H1 (cell line): Measurements from ENCODE around the gene MPRIP. TPM values are rescaled to one million over a fixed set of nuclear protein-coding genes. Genes with fewer than 3 reads are reported as not detected.
A peak's percentile ranks its signal among the peaks of the same experiment; 100 is the strongest.

Source experiments
- EGR1 ChIP-seq: IDR thresholded peaks from 2 replicates; pipeline ENCODE4 v1.6.1; 2011; ENCODE audit warnings: low read depth, low read length, borderline replicate concordance
- RAD21 ChIP-seq, 2 experiments: IDR thresholded peaks in 1 of 2; conservative IDR thresholded peaks in 1 of 2; 2 replicates each; pipeline ENCODE4 v1.6.1; 2011; ENCODE audit warnings: low read depth in 2 of 2, low read length in 2 of 2, improper control_type of control experiment in 1 of 2, inconsistent platforms in 1 of 2, mild to moderate bottlenecking in 1 of 2, moderate library complexity in 1 of 2
- polyA plus RNA-seq, 7 experiments: library from polyadenylated mRNA; depleted of rRNA in 3 of 7; stranded (reverse) in 5 of 7; unstranded in 2 of 7; fragments of >200 nt in 5 of 7; fragments of 200-250 nt in 2 of 7; gene quantifications; 1 replicate in 5 of 7; 2 replicates in 1 of 7; 4 replicates in 1 of 7; pipeline versions ENCODE4 v1.2.1 to v1.2.3, GENCODE V29; 2011 to 2013; ENCODE audit warnings: missing spikeins in 2 of 7, mixed read lengths in 2 of 7
- total RNA-seq: library from RNA; stranded (reverse); fragmentation: NEBNext Ultra II Directional; extraction: Animal tissue kit (Norgen Biotek cat#: 25700); gene quantifications from 2 replicates; pipeline ENCODE4 v1.2.1, GENCODE V29; 2021
- TF ChIP-seq, protein P1 (sequence below): fragments of 300-600 bp; sonication (generic); IDR thresholded peaks from 2 replicates; pipeline ENCODE4 v1.7.1; 2012; ENCODE audit warnings: low read length, moderate library complexity, mild to moderate bottlenecking, inconsistent platforms; ENCODE audit not compliant: insufficient replicate concordance
- TF ChIP-seq, protein P2 (sequence below), 3 experiments: IDR thresholded peaks; 1 replicate in 2 of 3; 2 replicates in 1 of 3; pipeline versions ENCODE4 v1.5.1 to v1.6.1; 2011; ENCODE audit warnings: low read length in 3 of 3, mild to moderate bottlenecking in 3 of 3, inconsistent platforms in 2 of 3, low read depth in 1 of 3, moderate library complexity in 1 of 3; ENCODE audit not compliant: insufficient read depth in 1 of 3; ENCODE audit errors: control extremely low read depth in 1 of 3

The MPRIP gene
- total and polyA plus RNA-seq, 2 of the 8 experiments (the other 6 are each of a cell fraction or from before 2014, with no cell fraction given): 48.6 to 146 TPM

- TF ChIP-seq, protein P1, sequence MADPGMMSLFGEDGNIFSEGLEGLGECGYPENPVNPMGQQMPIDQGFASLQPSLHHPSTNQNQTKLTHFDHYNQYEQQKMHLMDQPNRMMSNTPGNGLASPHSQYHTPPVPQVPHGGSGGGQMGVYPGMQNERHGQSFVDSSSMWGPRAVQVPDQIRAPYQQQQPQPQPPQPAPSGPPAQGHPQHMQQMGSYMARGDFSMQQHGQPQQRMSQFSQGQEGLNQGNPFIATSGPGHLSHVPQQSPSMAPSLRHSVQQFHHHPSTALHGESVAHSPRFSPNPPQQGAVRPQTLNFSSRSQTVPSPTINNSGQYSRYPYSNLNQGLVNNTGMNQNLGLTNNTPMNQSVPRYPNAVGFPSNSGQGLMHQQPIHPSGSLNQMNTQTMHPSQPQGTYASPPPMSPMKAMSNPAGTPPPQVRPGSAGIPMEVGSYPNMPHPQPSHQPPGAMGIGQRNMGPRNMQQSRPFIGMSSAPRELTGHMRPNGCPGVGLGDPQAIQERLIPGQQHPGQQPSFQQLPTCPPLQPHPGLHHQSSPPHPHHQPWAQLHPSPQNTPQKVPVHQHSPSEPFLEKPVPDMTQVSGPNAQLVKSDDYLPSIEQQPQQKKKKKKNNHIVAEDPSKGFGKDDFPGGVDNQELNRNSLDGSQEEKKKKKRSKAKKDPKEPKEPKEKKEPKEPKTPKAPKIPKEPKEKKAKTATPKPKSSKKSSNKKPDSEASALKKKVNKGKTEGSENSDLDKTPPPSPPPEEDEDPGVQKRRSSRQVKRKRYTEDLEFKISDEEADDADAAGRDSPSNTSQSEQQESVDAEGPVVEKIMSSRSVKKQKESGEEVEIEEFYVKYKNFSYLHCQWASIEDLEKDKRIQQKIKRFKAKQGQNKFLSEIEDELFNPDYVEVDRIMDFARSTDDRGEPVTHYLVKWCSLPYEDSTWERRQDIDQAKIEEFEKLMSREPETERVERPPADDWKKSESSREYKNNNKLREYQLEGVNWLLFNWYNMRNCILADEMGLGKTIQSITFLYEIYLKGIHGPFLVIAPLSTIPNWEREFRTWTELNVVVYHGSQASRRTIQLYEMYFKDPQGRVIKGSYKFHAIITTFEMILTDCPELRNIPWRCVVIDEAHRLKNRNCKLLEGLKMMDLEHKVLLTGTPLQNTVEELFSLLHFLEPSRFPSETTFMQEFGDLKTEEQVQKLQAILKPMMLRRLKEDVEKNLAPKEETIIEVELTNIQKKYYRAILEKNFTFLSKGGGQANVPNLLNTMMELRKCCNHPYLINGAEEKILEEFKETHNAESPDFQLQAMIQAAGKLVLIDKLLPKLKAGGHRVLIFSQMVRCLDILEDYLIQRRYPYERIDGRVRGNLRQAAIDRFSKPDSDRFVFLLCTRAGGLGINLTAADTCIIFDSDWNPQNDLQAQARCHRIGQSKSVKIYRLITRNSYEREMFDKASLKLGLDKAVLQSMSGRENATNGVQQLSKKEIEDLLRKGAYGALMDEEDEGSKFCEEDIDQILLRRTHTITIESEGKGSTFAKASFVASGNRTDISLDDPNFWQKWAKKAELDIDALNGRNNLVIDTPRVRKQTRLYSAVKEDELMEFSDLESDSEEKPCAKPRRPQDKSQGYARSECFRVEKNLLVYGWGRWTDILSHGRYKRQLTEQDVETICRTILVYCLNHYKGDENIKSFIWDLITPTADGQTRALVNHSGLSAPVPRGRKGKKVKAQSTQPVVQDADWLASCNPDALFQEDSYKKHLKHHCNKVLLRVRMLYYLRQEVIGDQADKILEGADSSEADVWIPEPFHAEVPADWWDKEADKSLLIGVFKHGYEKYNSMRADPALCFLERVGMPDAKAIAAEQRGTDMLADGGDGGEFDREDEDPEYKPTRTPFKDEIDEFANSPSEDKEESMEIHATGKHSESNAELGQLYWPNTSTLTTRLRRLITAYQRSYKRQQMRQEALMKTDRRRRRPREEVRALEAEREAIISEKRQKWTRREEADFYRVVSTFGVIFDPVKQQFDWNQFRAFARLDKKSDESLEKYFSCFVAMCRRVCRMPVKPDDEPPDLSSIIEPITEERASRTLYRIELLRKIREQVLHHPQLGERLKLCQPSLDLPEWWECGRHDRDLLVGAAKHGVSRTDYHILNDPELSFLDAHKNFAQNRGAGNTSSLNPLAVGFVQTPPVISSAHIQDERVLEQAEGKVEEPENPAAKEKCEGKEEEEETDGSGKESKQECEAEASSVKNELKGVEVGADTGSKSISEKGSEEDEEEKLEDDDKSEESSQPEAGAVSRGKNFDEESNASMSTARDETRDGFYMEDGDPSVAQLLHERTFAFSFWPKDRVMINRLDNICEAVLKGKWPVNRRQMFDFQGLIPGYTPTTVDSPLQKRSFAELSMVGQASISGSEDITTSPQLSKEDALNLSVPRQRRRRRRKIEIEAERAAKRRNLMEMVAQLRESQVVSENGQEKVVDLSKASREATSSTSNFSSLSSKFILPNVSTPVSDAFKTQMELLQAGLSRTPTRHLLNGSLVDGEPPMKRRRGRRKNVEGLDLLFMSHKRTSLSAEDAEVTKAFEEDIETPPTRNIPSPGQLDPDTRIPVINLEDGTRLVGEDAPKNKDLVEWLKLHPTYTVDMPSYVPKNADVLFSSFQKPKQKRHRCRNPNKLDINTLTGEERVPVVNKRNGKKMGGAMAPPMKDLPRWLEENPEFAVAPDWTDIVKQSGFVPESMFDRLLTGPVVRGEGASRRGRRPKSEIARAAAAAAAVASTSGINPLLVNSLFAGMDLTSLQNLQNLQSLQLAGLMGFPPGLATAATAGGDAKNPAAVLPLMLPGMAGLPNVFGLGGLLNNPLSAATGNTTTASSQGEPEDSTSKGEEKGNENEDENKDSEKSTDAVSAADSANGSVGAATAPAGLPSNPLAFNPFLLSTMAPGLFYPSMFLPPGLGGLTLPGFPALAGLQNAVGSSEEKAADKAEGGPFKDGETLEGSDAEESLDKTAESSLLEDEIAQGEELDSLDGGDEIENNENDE: no peak
- TF ChIP-seq, protein P2, sequence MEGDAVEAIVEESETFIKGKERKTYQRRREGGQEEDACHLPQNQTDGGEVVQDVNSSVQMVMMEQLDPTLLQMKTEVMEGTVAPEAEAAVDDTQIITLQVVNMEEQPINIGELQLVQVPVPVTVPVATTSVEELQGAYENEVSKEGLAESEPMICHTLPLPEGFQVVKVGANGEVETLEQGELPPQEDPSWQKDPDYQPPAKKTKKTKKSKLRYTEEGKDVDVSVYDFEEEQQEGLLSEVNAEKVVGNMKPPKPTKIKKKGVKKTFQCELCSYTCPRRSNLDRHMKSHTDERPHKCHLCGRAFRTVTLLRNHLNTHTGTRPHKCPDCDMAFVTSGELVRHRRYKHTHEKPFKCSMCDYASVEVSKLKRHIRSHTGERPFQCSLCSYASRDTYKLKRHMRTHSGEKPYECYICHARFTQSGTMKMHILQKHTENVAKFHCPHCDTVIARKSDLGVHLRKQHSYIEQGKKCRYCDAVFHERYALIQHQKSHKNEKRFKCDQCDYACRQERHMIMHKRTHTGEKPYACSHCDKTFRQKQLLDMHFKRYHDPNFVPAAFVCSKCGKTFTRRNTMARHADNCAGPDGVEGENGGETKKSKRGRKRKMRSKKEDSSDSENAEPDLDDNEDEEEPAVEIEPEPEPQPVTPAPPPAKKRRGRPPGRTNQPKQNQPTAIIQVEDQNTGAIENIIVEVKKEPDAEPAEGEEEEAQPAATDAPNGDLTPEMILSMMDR (IDR thresholded peaks at IDR 0.05; ENCODE audit: control extremely low read depth in 1 of 3, insufficient read depth in 1 of 3, low read depth in 1 of 3, low read length in 3 of 3): peak; percentile 40 to 63 (median 43)
- TF ChIP-seq RAD21 (IDR thresholded peaks at IDR 0.05 in 1 of 2, conservative IDR thresholded peaks at IDR 0.05 in 1 of 2; ENCODE audit: low read depth in 2 of 2, low read length in 2 of 2) (peak; percentile 24 to 41; a peak in 3 of 4 replicates), EGR1 (no peak)
- TF ChIP-seq, all 59 proteins: peak for 2
Observed at GRCh38 chr17:16997514-16998429, 44.5 kb upstream of the MPRIP start (continued).
